Measurements from ENCODE around the gene ABCB11.

GRCh38 chr2:169080250-169081069 lies 49.3 kb upstream of the ABCB11 start:
- no peak for TF ChIP-seq POLR2A (IDR thresholded peaks at IDR 0.05)
- TF ChIP-seq CTCF (IDR thresholded peaks at IDR 0.05), result no peak
